CD4-positive, alpha-beta T cell treated with Interleukin-21 for 1 hour (primary cell): ENCODE data around the gene STPG4.
"Not testable (repeated sequence)": the region's sequence is repeated elsewhere in the genome, so short reads cannot be mapped to it uniquely, and the experiment has no call there.

Source experiments
- DNase-seq: peaks from one replicate; pipeline ENCODE4 v3.0.0-alpha.2; 2020

Gene STPG4

GRCh38 chr2:47172922-47173695 is 18.0 kb upstream of the STPG4 start:
- DNase-seq = no peak

GRCh38 chr2:47172156-47172921 is 17.2 kb upstream of the STPG4 start:
- no peak for DNase-seq

DNA sequence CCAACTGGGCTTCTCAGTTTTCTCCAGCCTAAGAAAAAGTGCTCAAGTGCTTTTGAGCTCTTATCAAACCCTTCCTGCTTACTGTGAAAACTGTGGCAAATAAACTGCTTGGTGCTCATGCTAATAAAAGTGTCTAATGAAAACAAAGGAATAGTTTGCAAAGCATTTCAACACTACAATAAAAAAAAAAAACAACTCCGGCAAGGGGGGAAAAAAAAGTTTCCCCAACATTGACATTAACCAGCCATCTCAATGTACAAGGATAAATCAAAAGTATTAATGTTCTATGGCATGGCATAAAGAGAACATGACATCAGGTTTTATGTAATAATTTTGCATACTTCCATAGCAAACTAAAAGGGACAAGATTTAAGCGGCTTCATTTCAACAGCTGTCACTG is 14.7 kb upstream of the STPG4 start:
- no peak for DNase-seq

DNA sequence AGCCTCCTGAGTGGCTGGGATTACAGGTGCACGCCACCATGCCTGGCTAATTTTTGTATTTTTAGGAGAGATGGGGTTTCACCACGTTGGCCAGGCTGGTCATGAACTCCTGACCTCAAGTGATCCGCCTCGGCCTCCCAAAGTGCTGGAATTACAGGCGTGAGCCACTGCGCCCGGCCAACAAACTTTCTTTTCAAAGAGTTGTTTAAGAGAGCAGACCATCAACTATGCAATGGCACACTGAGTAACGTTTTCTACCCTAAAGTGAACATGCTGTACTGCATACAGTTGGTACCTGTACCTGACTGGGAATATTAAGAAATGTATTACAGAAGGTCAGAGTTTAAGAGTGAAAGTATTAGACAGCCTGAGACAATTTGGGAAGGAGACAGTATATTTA is 13.8 kb upstream of the STPG4 start:
- DNase-seq = not testable (repeated sequence)

GRCh38 chr2:47167149-47167548 is 12.0 kb upstream of the STPG4 start:
- DNase-seq = no peak

GRCh38 chr2:47165001-47165555 is 10.0 kb upstream of the STPG4 start:
- DNase-seq = no peak

DNA sequence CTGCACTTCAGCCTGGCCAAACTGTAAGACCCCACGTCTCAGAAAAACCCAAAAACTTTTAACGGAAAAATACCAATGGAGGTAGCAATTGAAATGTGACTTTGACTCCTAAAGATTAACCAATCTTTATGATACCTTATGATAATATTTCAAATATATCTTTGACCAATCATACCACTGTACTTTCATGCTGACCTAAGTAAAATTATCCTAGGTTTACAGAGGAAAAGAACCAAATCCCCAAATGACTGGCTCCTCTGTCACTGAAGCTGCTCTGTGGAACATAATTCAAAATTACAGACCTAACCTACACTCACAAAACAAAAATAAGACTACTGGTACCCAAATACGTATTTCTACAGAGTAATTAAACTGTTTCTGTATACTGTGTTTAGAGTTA is 7.7 kb upstream of the STPG4 start:
- no peak for DNase-seq

DNA sequence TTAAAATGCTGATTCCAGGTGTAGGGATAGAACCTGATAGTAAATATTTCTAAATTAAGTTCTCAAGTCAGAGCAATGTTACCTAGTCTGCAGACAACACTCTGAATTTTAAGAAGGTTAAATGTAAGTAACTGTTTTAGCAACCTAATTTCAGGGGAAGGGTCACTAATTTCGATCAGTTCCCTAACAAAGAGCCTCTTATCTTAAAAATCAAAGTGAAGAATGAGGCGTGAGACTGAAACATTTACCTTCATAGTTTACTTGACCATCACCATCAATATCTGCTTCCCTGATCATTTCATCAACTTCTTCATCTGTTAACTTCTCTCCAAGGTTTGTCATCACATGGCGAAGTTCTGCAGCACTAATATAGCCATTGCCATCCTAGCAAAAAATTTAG is 6.4 kb upstream of the STPG4 start:
- no peak for DNase-seq

DNA sequence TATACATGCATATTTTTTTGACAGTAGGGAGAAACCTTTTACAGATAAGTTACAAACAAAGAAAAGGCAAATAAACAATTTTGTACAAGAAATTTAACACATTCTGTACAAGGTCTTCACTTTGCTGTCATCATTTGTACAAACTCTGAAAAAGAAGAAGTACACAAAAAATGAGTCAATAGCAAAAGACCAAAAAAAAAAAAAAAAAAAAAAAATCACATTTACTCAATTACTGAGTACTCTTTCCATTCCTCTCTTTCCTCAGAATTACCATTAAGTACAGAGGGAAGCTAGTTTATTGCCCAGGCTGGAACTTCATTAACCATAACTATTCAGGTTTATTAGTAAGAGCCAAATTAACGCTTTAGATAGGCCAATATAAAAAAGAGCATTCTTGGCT is 5.6 kb upstream of the STPG4 start:
- no peak for DNase-seq

GRCh38 chr2:47160211-47160610 is 5.1 kb upstream of the STPG4 start:
- DNase-seq = no peak

GRCh38 chr2:47159627-47160026 is 4.5 kb upstream of the STPG4 start:
- no peak for DNase-seq

DNA sequence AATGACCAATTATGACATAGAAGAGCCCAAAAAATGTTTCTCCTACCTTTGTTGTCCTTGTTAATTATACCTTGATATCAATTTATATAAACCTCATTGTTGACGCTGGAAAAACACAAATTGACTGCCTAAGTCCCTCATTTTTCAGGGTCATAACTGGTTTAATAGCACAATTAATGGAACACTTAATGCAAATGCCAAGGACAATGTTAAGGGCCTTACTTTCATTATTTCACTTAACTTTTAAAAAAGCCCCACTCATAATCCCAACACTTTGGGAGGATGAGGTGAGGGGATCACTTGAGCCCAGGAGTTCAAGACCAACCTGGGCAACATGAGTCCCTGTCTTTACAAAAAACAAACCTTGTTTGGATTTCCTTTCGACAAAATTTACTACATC is 3.5 kb upstream of the STPG4 start:
- DNase-seq = no peak

DNA sequence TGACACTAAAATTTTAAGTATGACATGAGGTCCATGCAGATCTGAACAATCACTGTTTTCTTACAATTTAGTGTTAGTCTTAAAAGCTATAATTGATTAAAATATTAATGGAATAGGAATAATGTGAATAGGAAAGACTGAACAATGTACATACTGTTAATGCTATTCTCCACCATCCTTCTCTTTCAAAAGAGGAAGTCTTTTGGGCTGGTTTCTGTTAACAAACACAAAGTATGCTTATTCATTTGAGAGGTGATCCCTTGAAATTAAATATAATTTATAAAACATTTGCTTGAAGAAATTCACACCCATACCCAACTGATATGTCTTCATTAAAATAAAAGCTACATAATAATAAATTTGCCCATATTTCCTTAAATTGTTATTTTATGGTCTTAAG is 2.3 kb downstream of the STPG4 start:
- DNase-seq = no peak

- DNase-seq = no peak
Observed at GRCh38 chr2:47150175-47150574, 4.9 kb downstream of the STPG4 start.

GRCh38 chr2:47147021-47147420 is 8.1 kb downstream of the STPG4 start:
- DNase-seq = no peak

GRCh38 chr2:47145466-47145865 is 9.6 kb downstream of the STPG4 start:
- no peak for DNase-seq

DNA sequence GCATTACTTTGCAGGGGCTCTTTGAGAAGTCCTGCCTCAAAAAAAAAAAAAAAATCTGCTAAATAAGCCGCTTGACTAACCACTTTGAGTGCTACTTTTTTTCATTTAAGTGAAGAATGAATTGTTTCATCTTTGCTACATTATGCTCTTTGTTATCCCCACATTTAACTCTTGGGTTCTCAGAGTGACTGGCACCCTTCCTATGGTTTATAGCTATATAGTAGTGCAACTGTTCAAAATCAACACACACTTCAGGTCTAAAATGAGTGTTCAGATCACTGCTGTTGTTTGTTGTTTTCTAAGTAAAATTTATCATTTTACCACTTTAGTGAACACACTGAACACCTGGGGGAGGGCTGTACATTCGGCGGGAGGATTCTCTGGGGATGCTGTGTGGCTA is 13.6 kb downstream of the STPG4 start:
- no peak for DNase-seq

DNA sequence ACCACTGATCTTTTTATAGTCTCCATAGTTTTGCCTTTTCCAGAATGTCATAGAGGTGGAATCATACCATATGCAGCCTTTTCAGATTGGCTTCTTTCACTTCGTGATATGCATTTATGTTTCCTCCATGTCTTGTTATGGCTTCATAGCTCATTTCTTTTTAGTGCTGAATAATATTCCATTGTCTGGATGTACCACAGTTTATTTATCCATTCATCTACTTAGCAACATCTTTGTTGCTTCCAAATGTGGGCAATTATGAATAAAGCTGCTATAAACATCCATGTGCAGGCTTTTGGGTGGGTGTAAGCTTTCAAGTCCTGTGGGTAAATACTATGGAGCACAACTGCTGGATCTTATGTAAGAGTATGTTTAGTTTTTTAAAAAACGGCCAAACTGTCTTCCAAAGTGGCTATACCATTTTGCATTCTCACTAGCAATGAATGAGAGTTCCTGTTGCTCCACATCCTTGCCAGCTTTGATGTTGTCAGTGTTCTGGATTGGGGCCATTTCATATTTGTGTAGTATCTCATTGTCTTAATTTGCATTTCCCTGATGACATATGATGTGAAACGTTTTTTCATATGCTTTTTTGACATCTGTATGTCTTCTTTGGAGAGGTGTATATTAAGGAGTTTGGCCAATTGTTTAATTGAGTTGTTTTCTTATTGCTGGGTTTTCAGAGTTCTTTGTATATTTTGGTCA is 20.6 kb downstream of the STPG4 start:
- DNase-seq = no peak

GRCh38 chr2:47133046-47133445 is 22.1 kb downstream of the STPG4 start:
- no peak for DNase-seq

GRCh38 chr2:47129191-47129706 is 25.9 kb downstream of the STPG4 start:
- DNase-seq = no peak

- no peak for DNase-seq
Observed at GRCh38 chr2:47128705-47129104, 26.4 kb downstream of the STPG4 start.

GRCh38 chr2:47127862-47128543 is 27.1 kb downstream of the STPG4 start:
- DNase-seq = no peak

DNA sequence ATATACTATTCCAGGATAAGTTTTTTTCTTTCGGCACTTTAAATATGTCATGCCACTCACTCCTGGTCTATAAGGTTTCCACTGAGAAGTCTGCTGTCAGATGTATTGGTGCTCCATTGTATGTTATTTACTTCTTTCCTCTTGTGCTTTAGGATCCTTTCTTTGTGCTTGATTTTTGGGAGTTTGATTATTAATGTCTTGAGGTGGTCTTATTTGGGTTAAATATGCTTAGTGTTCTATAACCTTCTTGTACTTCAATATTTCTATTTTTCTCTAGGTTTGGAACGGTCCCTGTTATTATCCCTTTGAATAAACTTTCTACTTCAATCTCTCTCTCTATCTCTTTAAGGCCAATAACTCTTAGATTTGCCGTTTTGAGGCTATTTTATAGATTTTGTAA is 28.3 kb downstream of the STPG4 start:
- DNase-seq = no peak
